Gastroesophageal sphincter (tissue), 4 donors: ENCODE data around the gene PCBP4. TPM values are rescaled to one million over a fixed set of nuclear protein-coding genes. Genes with fewer than 3 reads are reported as not detected.

Experiments used
- ATAC-seq: fragments of 150-250 bp; one replicate; pipeline ENCODE4 v1.9.1; 2016; ENCODE audit warnings: mild to moderate bottlenecking, moderate library complexity
- H3K27ac ChIP-seq, 4 donors: fragments of 200-600 bp; sonication (generic) in 3 of 4; 1 replicate in 3 of 4; 2 replicates in 1 of 4; pipeline ENCODE4 v1.5.1; 2016 to 2019
- H3K27me3 ChIP-seq: fragments of 200-600 bp; sonication (generic); one replicate; pipeline ENCODE4 v1.5.1; 2019
- H3K36me3 ChIP-seq, 2 donors: fragments of 200-600 bp; sonication (generic); one replicate each; pipeline ENCODE4 v1.5.1; 2019; ENCODE audit warnings: control low read depth in 1 of 2
- H3K4me1 ChIP-seq, 3 donors: fragments of 200-600 bp; sonication (generic); 1 replicate in 2 of 3; 2 replicates in 1 of 3; pipeline ENCODE4 v1.5.1; 2016 to 2019; ENCODE audit warnings: control low read depth in 2 of 3
- H3K4me3 ChIP-seq, 2 donors: fragments of 200-600 bp; sonication (generic); one replicate each; pipeline ENCODE4 v1.5.1; 2019; ENCODE audit warnings: mild to moderate bottlenecking in 1 of 2, moderate library complexity in 1 of 2
- H3K9me3 ChIP-seq, 3 donors: fragments of 200-600 bp; sonication (generic); one replicate each; pipeline ENCODE4 v1.5.1; 2017 to 2019; ENCODE audit warnings: control low read depth in 2 of 3
- EP300 ChIP-seq: sonication (generic); formaldehyde crosslinking; IDR thresholded peaks from one replicate; pipeline ENCODE4 v1.6.1; 2017; ENCODE audit warnings: antibody characterized with exemption, mild to moderate bottlenecking
- POLR2A ChIP-seq, 2 donors: fragments of 450-650 bp; IDR thresholded peaks; one replicate each; pipeline ENCODE4 v1.6.1; 2017; ENCODE audit warnings: antibody characterized with exemption in 2 of 2, mild to moderate bottlenecking in 2 of 2, moderate library complexity in 1 of 2
- POLR2AphosphoS5 ChIP-seq: sonication (generic); formaldehyde crosslinking; IDR thresholded peaks from one replicate; pipeline ENCODE4 v1.6.1; 2017; ENCODE audit warnings: antibody characterized with exemption
- WGBS, 2 donors: methylation state at CpG; one replicate each; pipeline ENCODE4 v1.1.5; 2018; ENCODE audit warnings: low coverage in 1 of 2; 5-methylcytosine and 5-hydroxymethylcytosine counted together
- total RNA-seq, 4 donors: library from RNA; depleted of rRNA; stranded (reverse); fragments of >200 nt; gene quantifications; one replicate each; pipeline ENCODE4 v1.1.0, GENCODE V29; 2016
- TF ChIP-seq, protein P1 (sequence below), 4 experiments: fragments of 200-600 bp in 2 of 4; fragments of 450-650 bp in 2 of 4; sonication (generic) in 1 of 4; IDR thresholded peaks; one replicate each; pipeline ENCODE4 v1.5.1; 2017 to 2019; ENCODE audit warnings: antibody characterized with exemption in 4 of 4, mild to moderate bottlenecking in 2 of 4, moderate library complexity in 2 of 4

PCBP4 gene
- total RNA-seq, 4 donors from 2014 or later: 80.7 to 335 (median 186) TPM

DNA sequence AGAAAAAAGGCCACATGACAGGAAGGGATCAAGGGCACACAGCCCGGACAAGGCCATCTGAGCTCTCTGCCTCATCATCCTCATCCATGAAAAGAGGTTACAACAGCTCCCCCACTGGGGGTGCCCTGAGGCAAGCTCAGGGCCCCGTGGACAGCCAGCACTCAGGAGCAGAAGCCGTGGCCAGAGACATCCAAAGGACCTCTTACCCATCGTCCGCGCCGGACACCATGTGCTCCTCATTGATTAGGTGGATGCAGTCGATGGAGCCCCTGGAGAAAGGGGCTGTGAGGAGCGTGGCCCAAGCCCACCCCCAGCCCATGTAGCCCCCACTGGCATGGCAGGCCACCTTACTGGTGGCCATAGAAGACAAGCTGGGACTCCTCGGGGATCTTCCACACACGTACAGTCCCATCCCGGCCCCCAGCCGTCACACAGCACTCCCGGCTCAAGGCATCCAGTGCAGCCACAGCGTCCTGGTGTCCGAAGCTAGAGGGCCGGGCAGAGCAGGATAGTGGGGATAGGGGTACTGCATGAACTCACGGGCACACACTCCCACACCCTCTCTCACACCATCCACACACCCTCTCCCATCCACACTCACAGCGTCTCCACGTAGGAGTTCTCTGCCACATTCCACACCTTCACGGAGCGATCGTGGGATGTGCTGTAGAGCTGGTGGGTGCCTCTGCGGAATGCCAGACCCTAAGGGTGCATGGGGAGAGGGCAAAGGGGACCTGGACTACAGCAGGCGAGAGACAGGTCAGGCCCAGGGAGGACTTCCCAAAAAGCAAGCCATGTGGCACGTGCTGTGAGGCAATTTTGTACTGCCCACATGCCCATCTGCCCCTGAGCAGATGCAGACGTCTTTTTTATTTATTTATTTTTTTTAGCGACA is 32.0 kb downstream of the PCBP4 start:
- WGBS, 2 donors: 60 to 90% methylated on average over 5 to 12 of the region's 28 CpGs
- Histone ChIP-seq H3K9me3 (no peaks in the 10 kb centered on the region), H3K36me3 (peaks cover 0 to 86% of the 10 kb centered on the region in 2 donors), H3K27me3 (no peaks in the 10 kb centered on the region), H3K27ac (no peak overlapping the region), H3K4me3 (no peak overlapping the region), H3K4me1 (peaks cover 0 to 14% (median 1%) of the 10 kb centered on the region in 3 donors)
- TF ChIP-seq, protein P1, sequence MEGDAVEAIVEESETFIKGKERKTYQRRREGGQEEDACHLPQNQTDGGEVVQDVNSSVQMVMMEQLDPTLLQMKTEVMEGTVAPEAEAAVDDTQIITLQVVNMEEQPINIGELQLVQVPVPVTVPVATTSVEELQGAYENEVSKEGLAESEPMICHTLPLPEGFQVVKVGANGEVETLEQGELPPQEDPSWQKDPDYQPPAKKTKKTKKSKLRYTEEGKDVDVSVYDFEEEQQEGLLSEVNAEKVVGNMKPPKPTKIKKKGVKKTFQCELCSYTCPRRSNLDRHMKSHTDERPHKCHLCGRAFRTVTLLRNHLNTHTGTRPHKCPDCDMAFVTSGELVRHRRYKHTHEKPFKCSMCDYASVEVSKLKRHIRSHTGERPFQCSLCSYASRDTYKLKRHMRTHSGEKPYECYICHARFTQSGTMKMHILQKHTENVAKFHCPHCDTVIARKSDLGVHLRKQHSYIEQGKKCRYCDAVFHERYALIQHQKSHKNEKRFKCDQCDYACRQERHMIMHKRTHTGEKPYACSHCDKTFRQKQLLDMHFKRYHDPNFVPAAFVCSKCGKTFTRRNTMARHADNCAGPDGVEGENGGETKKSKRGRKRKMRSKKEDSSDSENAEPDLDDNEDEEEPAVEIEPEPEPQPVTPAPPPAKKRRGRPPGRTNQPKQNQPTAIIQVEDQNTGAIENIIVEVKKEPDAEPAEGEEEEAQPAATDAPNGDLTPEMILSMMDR (IDR thresholded peaks at IDR 0.05): no peak
- no peak for TF ChIP-seq POLR2AphosphoS5
- TF ChIP-seq EP300: no peak
- TF ChIP-seq POLR2A (IDR thresholded peaks at IDR 0.05): no peak
- ATAC-seq: no peak

DNA sequence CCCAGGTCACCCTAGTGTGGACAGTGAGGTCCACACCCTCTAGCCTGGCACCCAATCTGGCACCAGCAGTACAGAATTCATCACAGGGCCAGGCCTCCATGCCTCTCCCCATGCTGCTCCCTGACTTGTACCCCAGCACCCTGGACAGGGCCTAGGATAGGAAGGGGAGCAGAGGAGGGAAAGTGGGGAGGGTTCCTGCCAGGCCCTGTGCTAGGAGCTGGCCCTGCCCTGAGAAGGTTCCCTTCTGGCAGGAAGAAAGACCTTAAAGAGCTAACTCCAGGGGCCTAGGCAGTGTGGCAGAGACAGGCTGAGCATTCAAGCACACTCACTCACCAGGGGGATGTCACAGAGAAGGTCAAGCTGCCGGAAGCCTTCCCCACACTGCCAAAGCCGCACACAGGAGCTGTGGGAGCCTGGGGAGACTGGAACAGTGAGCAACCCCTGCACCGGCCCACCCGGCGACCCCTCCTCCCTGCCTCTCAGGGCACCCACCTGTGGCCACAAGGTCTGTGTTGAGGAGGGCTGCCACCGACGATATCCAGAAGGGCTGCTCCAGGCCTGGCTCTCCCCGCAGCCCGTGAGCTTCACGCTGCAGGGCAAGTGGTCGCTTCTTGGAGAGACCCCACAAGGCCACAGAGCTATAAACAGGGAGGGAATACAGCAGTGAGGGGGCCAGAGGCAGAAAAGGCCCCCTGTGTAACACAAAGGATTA is 33.0 kb downstream of the PCBP4 start:
- Histone ChIP-seq H3K27ac (no peak overlapping the region), H3K36me3 (peaks cover 0 to 84% of the 10 kb centered on the region in 2 donors), H3K4me3 (no peak overlapping the region), H3K27me3 (no peaks in the 10 kb centered on the region), H3K9me3 (no peaks in the 10 kb centered on the region), H3K4me1 (peaks cover 0 to 6% (median 0%) of the 10 kb centered on the region in 3 donors)
- WGBS, 2 donors: 75% methylated on average over 2 of the region's 11 CpGs; no CpG with 5 or more reads in 1 of the 2 donors
- no peak for ATAC-seq
- TF ChIP-seq EP300 (no peak), POLR2AphosphoS5 (no peak), POLR2A (IDR thresholded peaks at IDR 0.05) (no peak)
- TF ChIP-seq, protein P1 (IDR thresholded peaks at IDR 0.05): no peak

DNA sequence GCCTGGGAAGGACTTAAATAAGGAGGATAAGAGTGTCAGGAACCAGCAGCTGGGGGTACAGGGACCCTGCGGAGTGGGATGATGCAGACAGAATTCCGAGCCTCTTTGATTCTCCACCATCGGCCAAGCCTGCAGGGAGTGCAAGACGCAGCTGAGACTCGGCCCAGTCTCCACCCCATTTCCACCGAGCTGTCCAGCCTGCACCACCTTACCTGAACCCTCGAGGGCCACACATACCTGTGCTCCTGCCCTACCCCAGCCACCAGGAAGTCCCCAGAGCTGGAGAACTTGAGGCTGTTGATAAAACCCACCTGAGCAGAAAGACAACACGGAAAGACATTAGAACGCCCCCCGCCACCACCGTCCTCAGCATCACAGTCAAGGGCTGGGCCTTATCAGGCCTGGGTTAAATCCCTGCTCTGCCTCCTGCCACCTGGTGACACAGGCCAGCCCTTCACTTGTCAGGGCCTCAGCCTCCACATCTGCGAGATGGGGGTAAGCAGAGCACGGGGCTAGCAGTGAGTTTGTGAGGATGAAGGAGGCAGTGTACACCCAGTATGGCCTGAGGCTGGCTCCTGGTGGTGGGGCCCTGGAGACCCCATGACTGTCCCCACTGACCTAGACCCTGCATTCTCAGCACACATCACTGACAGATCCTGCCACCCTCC is 33.6 kb downstream of the PCBP4 start:
- H3K4me3 ChIP-seq: no peak overlapping the region
- H3K27me3 ChIP-seq: no peaks in the 10 kb centered on the region
- WGBS, 2 donors: 77 to 91% methylated on average over 4 to 6 of the region's 13 CpGs
- no peaks in the 10 kb centered on the region for H3K4me1 ChIP-seq
- TF ChIP-seq POLR2AphosphoS5 (no peak), EP300 (no peak), POLR2A (IDR thresholded peaks at IDR 0.05) (no peak)
- TF ChIP-seq, protein P1 (IDR thresholded peaks at IDR 0.05): no peak
- no peak for ATAC-seq
- peaks cover 0 to 77% of the 10 kb centered on the region in 2 donors for H3K36me3 ChIP-seq
- H3K27ac ChIP-seq: no peak overlapping the region
- no peaks in the 10 kb centered on the region for H3K9me3 ChIP-seq

DNA sequence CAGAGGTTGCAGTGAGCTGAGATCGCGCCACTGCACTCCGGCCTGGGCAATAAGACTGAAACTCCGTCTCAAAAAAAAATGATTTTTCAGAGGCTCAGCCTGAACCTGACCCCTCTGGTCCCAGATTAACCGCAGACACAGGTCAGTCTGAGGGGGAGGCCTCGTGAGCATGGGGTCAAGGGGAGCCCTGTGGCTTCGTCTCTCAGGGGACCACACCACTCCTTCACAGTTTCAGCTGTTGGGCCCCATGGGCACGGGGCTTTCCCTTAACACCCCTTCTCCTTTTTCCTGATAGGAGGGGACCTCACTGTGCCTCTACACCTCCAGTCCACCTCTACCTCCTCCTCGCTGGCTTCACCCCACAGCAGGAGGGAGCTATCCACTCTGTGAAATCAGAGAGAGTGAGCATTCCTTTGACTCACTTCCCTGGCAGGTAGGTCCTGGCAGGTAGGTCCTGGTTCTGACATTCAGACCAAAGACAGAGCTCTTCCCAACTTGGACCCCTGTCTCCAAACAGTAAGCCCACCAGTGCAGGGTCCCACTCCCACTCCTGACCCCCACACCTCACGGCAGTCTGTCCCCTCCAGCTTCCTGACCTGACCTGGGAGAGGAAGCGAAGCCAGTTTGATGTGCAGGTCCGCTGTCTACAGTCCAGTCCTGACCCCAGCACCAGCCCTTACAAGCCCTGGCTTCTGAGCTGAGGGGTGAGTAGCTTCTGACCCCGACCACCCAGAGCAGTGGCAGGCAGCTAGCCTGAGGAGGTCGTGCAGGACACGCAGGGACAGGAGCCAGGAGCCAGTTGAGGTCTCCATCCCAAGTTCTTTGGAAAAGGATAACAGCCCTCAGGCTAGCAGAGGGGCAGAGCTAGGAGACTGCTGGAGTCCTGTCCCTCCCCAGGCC is 34.5 kb downstream of the PCBP4 start:
- TF ChIP-seq POLR2A (IDR thresholded peaks at IDR 0.05) (no peak), EP300 (no peak), POLR2AphosphoS5 (no peak)
- TF ChIP-seq, protein P1 (IDR thresholded peaks at IDR 0.05): no peak
- no peak overlapping the region for H3K27ac ChIP-seq
- no peak for ATAC-seq
- H3K4me1 ChIP-seq: no peaks in the 10 kb centered on the region
- no peaks in the 10 kb centered on the region for H3K9me3 ChIP-seq
- WGBS, 2 donors: 81 to 91% methylated on average over 3 to 8 of the region's 15 CpGs
- H3K36me3 ChIP-seq: peaks cover 0 to 68% of the 10 kb centered on the region in 2 donors
- H3K4me3 ChIP-seq: no peak overlapping the region
- no peaks in the 10 kb centered on the region for H3K27me3 ChIP-seq
